ENCODE measurements around the gene CCDC8. TPM values are rescaled to one million over a fixed set of nuclear protein-coding genes. Genes with fewer than 3 reads are reported as not detected.

The CCDC8 gene
- total and polyA plus RNA-seq, 8 donors, result 0.29 to 22.9 (median 2.6) TPM; not detected in 2

- DNase-seq, result no peak
- 83 to 94% (median 88%) methylated on average over 11 of the region's 11 CpGs for WGBS, 5 donors
These were observed 27.7 kb downstream of the CCDC8 start for GRCh38 chr19:46385636-46386035.

GRCh38 chr19:46384396-46384795, 29.0 kb downstream of the CCDC8 start:
- peaks cover 0 to under 1% (median 0%) of the 10 kb centered on the region in 4 donors for H3K4me1 ChIP-seq
- no peak for DNase-seq
- TF ChIP-seq CTCF (IDR thresholded peaks at IDR 0.05), result no peak
- no peak for TF ChIP-seq POLR2A (IDR thresholded peaks at IDR 0.05)
- TF ChIP-seq EP300 (IDR thresholded peaks at IDR 0.05), result no peak
- peaks cover 59 to 100% (median 96%) of the 10 kb centered on the region in 4 donors for H3K36me3 ChIP-seq
- no peaks in the 10 kb centered on the region for H3K27me3 ChIP-seq
- H3K9me3 ChIP-seq, result no peaks in the 10 kb centered on the region
- no peak overlapping the region for H3K4me3 ChIP-seq
- 87 to 92% (median 90%) methylated on average over 5 to 11 of the region's 11 CpGs for WGBS, 5 donors
- no peak overlapping the region for H3K27ac ChIP-seq
- intact Hi-C loops (cut with DNase I; ENCODE audit: low total_unique reads), result no loop called here

More at GRCh38 chr19:46385636-46386035, 27.7 kb downstream of the CCDC8 start:
- no peak overlapping the region for H3K4me3 ChIP-seq
- TF ChIP-seq EP300 (IDR thresholded peaks at IDR 0.05), result no peak
- no peak for TF ChIP-seq CTCF (IDR thresholded peaks at IDR 0.05)
- no peak for TF ChIP-seq POLR2A (IDR thresholded peaks at IDR 0.05)
- TF ChIP-seq POLR2AphosphoS5 (IDR thresholded peaks at IDR 0.05), result no peak
- peaks cover 71 to 100% (median 98%) of the 10 kb centered on the region in 4 donors for H3K36me3 ChIP-seq
- H3K9me3 ChIP-seq, result no peaks in the 10 kb centered on the region
- H3K27ac ChIP-seq, result no peak overlapping the region
- intact Hi-C loops (cut with DNase I; ENCODE audit: low total_unique reads), result no loop called here
- no peaks in the 10 kb centered on the region for H3K4me1 ChIP-seq
- no peaks in the 10 kb centered on the region for H3K27me3 ChIP-seq

- H3K4me1 ChIP-seq, result peaks cover 0 to 6% (median under 1%) of the 10 kb centered on the region in 4 donors
- TF ChIP-seq CTCF (IDR thresholded peaks at IDR 0.05), result no peak
- TF ChIP-seq EP300 (IDR thresholded peaks at IDR 0.05), result no peak
- no peak for TF ChIP-seq POLR2A (IDR thresholded peaks at IDR 0.05)
- no peak for TF ChIP-seq POLR2AphosphoS5 (IDR thresholded peaks at IDR 0.05)
- H3K9me3 ChIP-seq, result no peaks in the 10 kb centered on the region
- no peaks in the 10 kb centered on the region for H3K27me3 ChIP-seq
- no peak for DNase-seq
- H3K36me3 ChIP-seq, result peaks cover 61 to 99% (median 96%) of the 10 kb centered on the region in 4 donors
- H3K4me3 ChIP-seq, result no peak overlapping the region
- WGBS, 5 donors, result 67 to 83% (median 75%) methylated on average over 6 to 7 of the region's 7 CpGs
- intact Hi-C loops (cut with DNase I; ENCODE audit: low total_unique reads), result no loop called here
- no peak overlapping the region for H3K27ac ChIP-seq
These were observed 29.5 kb downstream of the CCDC8 start for GRCh38 chr19:46383846-46384245.

- Histone ChIP-seq H3K27me3 (no peaks in the 10 kb centered on the region), H3K27ac (no peak overlapping the region), H3K4me3 (no peak overlapping the region), H3K9me3 (no peaks in the 10 kb centered on the region), H3K4me1 (peaks cover 0 to 12% (median 4%) of the 10 kb centered on the region in 4 donors), H3K36me3 (peaks cover 57 to 98% (median 95%) of the 10 kb centered on the region in 4 donors)
- intact Hi-C loops (cut with DNase I; ENCODE audit: low total_unique reads), result no loop called here
- TF ChIP-seq CTCF (IDR thresholded peaks at IDR 0.05) (no peak), POLR2A (IDR thresholded peaks at IDR 0.05) (no peak), POLR2AphosphoS5 (IDR thresholded peaks at IDR 0.05) (no peak), EP300 (IDR thresholded peaks at IDR 0.05) (no peak)
- 78 to 87% (median 83%) methylated on average over 22 to 23 of the region's 23 CpGs for WGBS, 5 donors
- no peak for DNase-seq
These were observed 30.1 kb downstream of the CCDC8 start for GRCh38 chr19:46383171-46383815.
